DMS53 (cell line): ENCODE results near the gene TCERG1L.
"Not testable (repeated sequence)": the region's sequence is repeated elsewhere in the genome, so short reads cannot be mapped to it uniquely, and the experiment has no call there.

Source experiments
- DNase-seq: peaks from one replicate; lab custom pipeline; 2025; lab: John Stamatoyannopoulos, UW

TCERG1L gene

GRCh38 chr10:131311661-131312477 lies at the start of gene TCERG1L:
Gene TCERG1L (minus strand): TSS chr10:131311721. CDS start chr10:131311635, 86 bp downstream.
- no peak for DNase-seq

GRCh38 chr10:131358741-131359442 lies 47.4 kb upstream of the TCERG1L start:
- no peak for DNase-seq

- no peak for DNase-seq
Observed at GRCh38 chr10:131356442-131356841, 44.9 kb upstream of the TCERG1L start.

- no peak for DNase-seq
Observed at GRCh38 chr10:131355881-131356280, 44.4 kb upstream of the TCERG1L start.

GRCh38 chr10:131355056-131355455 lies 43.5 kb upstream of the TCERG1L start:
- DNase-seq = no peak

GRCh38 chr10:131354380-131354779 lies 42.9 kb upstream of the TCERG1L start:
- DNase-seq = no peak

- no peak for DNase-seq
Observed at GRCh38 chr10:131352765-131353290, 41.3 kb upstream of the TCERG1L start.

GRCh38 chr10:131350660-131351059 lies 39.1 kb upstream of the TCERG1L start:
- DNase-seq = no peak

GRCh38 chr10:131350245-131350644 lies 38.7 kb upstream of the TCERG1L start:
- no peak for DNase-seq

GRCh38 chr10:131346456-131346855 lies 34.9 kb upstream of the TCERG1L start:
- no peak for DNase-seq

GRCh38 chr10:131345691-131346090 lies 34.2 kb upstream of the TCERG1L start:
- DNase-seq = no peak

- no peak for DNase-seq
Observed at GRCh38 chr10:131344747-131345146, 33.2 kb upstream of the TCERG1L start.

- DNase-seq = no peak
Observed at GRCh38 chr10:131337741-131338140, 26.2 kb upstream of the TCERG1L start.

- DNase-seq = no peak
Observed at GRCh38 chr10:131332821-131333220, 21.3 kb upstream of the TCERG1L start.

GRCh38 chr10:131323880-131324279 lies 12.4 kb upstream of the TCERG1L start:
- no peak for DNase-seq

GRCh38 chr10:131323025-131323424 lies 11.5 kb upstream of the TCERG1L start:
- DNase-seq = no peak

GRCh38 chr10:131322575-131322974 lies 11.1 kb upstream of the TCERG1L start:
- not testable (repeated sequence) for DNase-seq

- no peak for DNase-seq
Observed at GRCh38 chr10:131320860-131321604, 9.5 kb upstream of the TCERG1L start.

GRCh38 chr10:131318814-131319213 lies 7.3 kb upstream of the TCERG1L start:
- no peak for DNase-seq

- DNase-seq = no peak
Observed at GRCh38 chr10:131318291-131318690, 6.8 kb upstream of the TCERG1L start.

GRCh38 chr10:131316321-131317075 lies 5.0 kb upstream of the TCERG1L start:
- DNase-seq = no peak

GRCh38 chr10:131315344-131315743 lies 3.8 kb upstream of the TCERG1L start:
- DNase-seq = no peak
